HepG2 (cell line): ENCODE results near the gene IQGAP2. TPM values are rescaled to one million over a fixed set of nuclear protein-coding genes. Genes with fewer than 3 reads are reported as not detected.

ENCODE experiments used
- ATAC-seq: fragments of 200-7000 bp; cut with Tn5 transposase; 3 replicates; pipeline ENCODE4 v1.9.1; 2020; ENCODE audit warnings: mild to moderate bottlenecking, moderate library complexity
- BruUV-seq: library from RNA; stranded (reverse); fragments of 400-500 nt; replicated peaks from 2 replicates; lab custom pipeline; 2021; lab: Mats Ljungman, UMichigan
- CTCF ChIA-PET: fragments of 300-600 bp; formaldehyde crosslinking; extraction: SDS; loops from one replicate; lab custom pipeline; 2021; ENCODE audit warnings: low total read pairs, inconsistent platforms, low intra/inter-chr PET ratio; lab: Yijun Ruan, JAX
- POLR2A ChIA-PET: fragments of 350-600 bp; sonication (Branson Sonifier 250); formaldehyde crosslinking; loops from one replicate; lab custom pipeline; 2020; ENCODE audit warnings: antibody characterized with exemption, inconsistent platforms; lab: Yijun Ruan, JAX
- DNase-seq: peaks from one replicate; pipeline ENCODE4 v3.0.0-alpha.2; 2015; ENCODE audit warnings: low spot score
- FAIRE-seq: peaks from 3 replicates; lab custom pipeline; 2011; peaks lifted over from hg19 to GRCh38; lab: Jason Lieb, UNC
- H2AFZ ChIP-seq: one replicate; pipeline ENCODE4 v1.6.1; 2011; ENCODE audit warnings: low read length, inconsistent platforms
- H3K27ac ChIP-seq: fragments of 300-600 bp; 3 replicates; pipeline ENCODE4 v1.8.0; 2011; ENCODE audit warnings: mixed run types, mild to moderate bottlenecking, mixed read lengths, low read length, inconsistent platforms; ENCODE audit not compliant: insufficient read depth; ENCODE audit errors: extremely low read length
- H3K27me3 ChIP-seq, 2 experiments: fragments of 200-600 bp in 1 of 2; 2 replicates in 1 of 2; 3 replicates in 1 of 2; pipeline versions ENCODE4 v1.6.0 to v1.8.0; 2011; ENCODE audit warnings: low read length in 2 of 2, mild to moderate bottlenecking in 2 of 2, moderate library complexity in 2 of 2, inconsistent platforms in 1 of 2; ENCODE audit not compliant: insufficient read depth in 2 of 2, control insufficient read depth in 1 of 2
- H3K36me3 ChIP-seq, 2 experiments: fragments of 200-600 bp in 1 of 2; replicated peaks in 1 of 2; 2 replicates in 1 of 2; 3 replicates in 1 of 2; pipeline versions ENCODE4 v1.5.1 to v1.8.0; 2011; ENCODE audit warnings: low read length in 2 of 2, inconsistent platforms in 1 of 2; ENCODE audit not compliant: insufficient read depth in 2 of 2, control insufficient read depth in 1 of 2
- H3K4me1 ChIP-seq: 2 replicates; pipeline ENCODE4 v1.5.1; 2012; ENCODE audit warnings: low read length, inconsistent platforms; ENCODE audit not compliant: insufficient read depth
- H3K4me2 ChIP-seq: 2 replicates; pipeline ENCODE4 v1.6.0; 2011; ENCODE audit warnings: low read depth, low read length, inconsistent platforms
- H3K4me3 ChIP-seq, 3 experiments: fragments of 200-600 bp in 1 of 3; sonication (generic), shearing (Covaris generic) in 1 of 3; replicated peaks in 1 of 3; 2 replicates each; pipeline ENCODE4 v1.5.1; 2011 to 2016; ENCODE audit warnings: low read length in 3 of 3, inconsistent platforms in 2 of 3, low read depth in 2 of 3, mild to moderate bottlenecking in 2 of 3, control low read depth in 1 of 3, mixed read lengths in 1 of 3; ENCODE audit not compliant: insufficient read depth in 1 of 3
- H3K79me2 ChIP-seq: one replicate; pipeline ENCODE4 v1.6.1; 2011; ENCODE audit warnings: low read length, inconsistent platforms; ENCODE audit not compliant: insufficient read depth
- H3K9ac ChIP-seq: 2 replicates; pipeline ENCODE4 v1.6.0; 2011; ENCODE audit warnings: mild to moderate bottlenecking, low read depth, low read length, inconsistent platforms; ENCODE audit not compliant: insufficient read depth
- H3K9me3 ChIP-seq: 2 replicates; pipeline ENCODE4 v1.5.1; 2012; ENCODE audit warnings: mild to moderate bottlenecking, low read length
- H4K20me1 ChIP-seq: 2 replicates; pipeline ENCODE4 v1.6.0; 2011; ENCODE audit warnings: inconsistent platforms, mild to moderate bottlenecking, low read length, moderate library complexity; ENCODE audit not compliant: insufficient read depth
- KDM4B ChIP-seq: sonication (generic); formaldehyde crosslinking; IDR thresholded peaks from 2 replicates; pipeline ENCODE4 v1.4.0; 2020; ENCODE audit warnings: missing genetic modification reagents
- KLF12 ChIP-seq: sonication (generic); formaldehyde crosslinking; IDR thresholded peaks from 2 replicates; pipeline ENCODE4 v1.4.0; 2020; ENCODE audit warnings: missing genetic modification reagents, borderline replicate concordance
- KLF16 ChIP-seq, 2 experiments: sonication (generic) in 1 of 2; formaldehyde crosslinking in 1 of 2; IDR thresholded peaks; 2 replicates each; pipeline versions ENCODE4 v1.6.1 to v1.8.0; 2016 to 2023; ENCODE audit warnings: missing genetic modification reagents in 2 of 2, missing compliant biosample characterization in 1 of 2
- SCMH1 ChIP-seq: sonication (generic); formaldehyde crosslinking; IDR thresholded peaks from 2 replicates; pipeline ENCODE4 v1.9.0; 2021; ENCODE audit warnings: missing genetic modification reagents, mild to moderate bottlenecking, borderline replicate concordance
- ZFX ChIP-seq: sonication (generic); formaldehyde crosslinking; IDR thresholded peaks from 2 replicates; pipeline ENCODE4 v1.4.0; 2020; ENCODE audit warnings: mild to moderate bottlenecking, low read depth, missing genetic modification reagents, moderate library complexity
- ZNF563 ChIP-seq: sonication (generic); formaldehyde crosslinking; IDR thresholded peaks from 2 replicates; pipeline ENCODE4 v1.8.0; 2022; ENCODE audit warnings: mild to moderate bottlenecking, moderate library complexity, missing genetic modification reagents
- ZNF75D ChIP-seq: sonication (generic); formaldehyde crosslinking; IDR thresholded peaks from 2 replicates; pipeline ENCODE4 v1.8.1; 2023; ENCODE audit warnings: missing genetic modification reagents, mild to moderate bottlenecking, borderline replicate concordance
- ZNF839 ChIP-seq: sonication (generic); formaldehyde crosslinking; IDR thresholded peaks from 2 replicates; pipeline ENCODE4 v1.4.0; 2020; ENCODE audit warnings: missing genetic modification reagents, mild to moderate bottlenecking, borderline replicate concordance
- ZSCAN30 ChIP-seq: sonication (generic); formaldehyde crosslinking; IDR thresholded peaks from 2 replicates; pipeline ENCODE4 v1.5.0; 2020; ENCODE audit warnings: mild to moderate bottlenecking, missing genetic modification reagents
- WGBS: methylation state at CpG from one replicate; pipeline ENCODE4 v1.1.6; 2017; ENCODE audit warnings: low lambda C conversion rate; 5-methylcytosine and 5-hydroxymethylcytosine counted together
- in situ Hi-C: cut with HindIII; loops from 2 replicates; pipeline ENCODE4 v1.10.0; 2017; ENCODE audit warnings: low pct_unique_long_range_greater_than_20kb; ENCODE audit not compliant: extremely low pct_ligation_motif_present
- intact Hi-C: fragments of 100-400 bp; cut with micrococcal nuclease; formaldehyde crosslinking; loops from one replicate; pipeline ENCODE4 v1.10.0; 2022; ENCODE audit not compliant: unreplicated experiment
- polyA plus RNA-seq, 8 experiments: library from polyadenylated mRNA; depleted of rRNA in 3 of 8; stranded (reverse) in 7 of 8; unstranded in 1 of 8; fragments of >200 nt; fragmentation: Illumina TruSeq in 4 of 8; extraction: Trizol in 4 of 8; gene quantifications; 2 replicates each; pipeline versions ENCODE4 v1.2.1 to v1.2.3, GENCODE V29; 2011 to 2016; ENCODE audit warnings: low read depth in 4 of 8, missing spikeins in 1 of 8, mixed read lengths in 1 of 8; ENCODE audit not compliant: insufficient read depth in 1 of 8
- total RNA-seq, 5 experiments: library from RNA; depleted of rRNA; stranded (reverse); fragments of >200 nt; fragmentation: Illumina TruSeq; extraction: Trizol; gene quantifications; 2 replicates each; pipeline ENCODE4 v1.2.3, GENCODE V29; 2016; ENCODE audit warnings: low read depth in 1 of 5
- TF ChIP-seq, protein P1 (sequence below), 2 experiments: fragments of 450-650 bp in 1 of 2; sonication (generic) in 1 of 2; formaldehyde crosslinking; IDR thresholded peaks; 2 replicates each; pipeline versions ENCODE4 v1.5.0 to v1.8.0; 2020 to 2022; ENCODE audit warnings: mild to moderate bottlenecking in 1 of 2, missing genetic modification reagents in 1 of 2
- TF ChIP-seq, protein P2 (sequence below): IDR thresholded peaks from 2 replicates; pipeline ENCODE4 v1.6.1; 2016; ENCODE audit warnings: low read depth, borderline replicate concordance
- TF ChIP-seq, protein P3 (sequence below): sonication (generic); formaldehyde crosslinking; IDR thresholded peaks from 2 replicates; pipeline ENCODE4 v1.4.0; 2020; ENCODE audit warnings: missing genetic modification reagents

IQGAP2 gene
- total and polyA plus RNA-seq, 2 of the 13 experiments (the other 11 are each of a cell fraction or from before 2014, with no cell fraction given) = 35.2 to 83.3 TPM

DNA sequence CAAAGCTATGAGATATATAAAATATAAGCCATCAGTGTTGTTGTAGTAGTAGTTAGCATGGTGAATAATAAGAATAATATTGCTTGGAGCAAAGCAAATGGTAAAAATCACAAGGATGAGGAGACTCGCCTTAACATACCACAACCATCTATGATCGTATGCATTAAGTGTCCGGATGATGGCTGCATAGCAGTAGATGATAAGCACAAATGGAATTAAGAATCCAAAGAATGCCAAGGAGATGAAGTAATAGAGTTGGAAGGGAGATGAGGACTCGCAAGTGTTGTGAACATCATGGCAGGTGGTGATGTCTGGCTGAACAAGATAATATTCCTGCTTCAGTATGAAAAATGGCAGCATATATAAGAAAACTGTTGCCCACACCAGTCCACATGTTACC, 214.6 kb downstream of the IQGAP2 start:
- intact Hi-C loops (no loop called here), in situ Hi-C loops (no loop called here)
- no peaks in the 10 kb centered on the region for H3K4me1 ChIP-seq
- H3K9ac ChIP-seq = no peak overlapping the region
- DNase-seq (no peak), ATAC-seq (no peak), FAIRE-seq (no peak)
- 99% methylated on average over 4 of the region's 4 CpGs for WGBS
- H3K4me2 ChIP-seq = no peak overlapping the region
- no peaks in the 10 kb centered on the region for H4K20me1 ChIP-seq
- TF ChIP-seq, protein P1, sequence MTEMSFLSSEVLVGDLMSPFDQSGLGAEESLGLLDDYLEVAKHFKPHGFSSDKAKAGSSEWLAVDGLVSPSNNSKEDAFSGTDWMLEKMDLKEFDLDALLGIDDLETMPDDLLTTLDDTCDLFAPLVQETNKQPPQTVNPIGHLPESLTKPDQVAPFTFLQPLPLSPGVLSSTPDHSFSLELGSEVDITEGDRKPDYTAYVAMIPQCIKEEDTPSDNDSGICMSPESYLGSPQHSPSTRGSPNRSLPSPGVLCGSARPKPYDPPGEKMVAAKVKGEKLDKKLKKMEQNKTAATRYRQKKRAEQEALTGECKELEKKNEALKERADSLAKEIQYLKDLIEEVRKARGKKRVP (CRISPR knock-in tag; IDR thresholded peaks at IDR 0.05) = no peak
- H3K27me3 ChIP-seq = no peaks in the 10 kb centered on the region
- H3K27ac ChIP-seq = no peak overlapping the region
- POLR2A ChIA-PET = no interaction called here
- H3K79me2 ChIP-seq = no peaks in the 10 kb centered on the region
- BruUV-seq = no TSS peak
- CTCF ChIA-PET = no interaction called here
- H2AFZ ChIP-seq = no peak overlapping the region
- H3K36me3 ChIP-seq = peaks cover 2 to 17% of the 10 kb centered on the region in 2 experiments; a peak in 4 of 5 replicates
- no peaks in the 10 kb centered on the region for H3K9me3 ChIP-seq
- H3K4me3 ChIP-seq = no peak overlapping the region

DNA sequence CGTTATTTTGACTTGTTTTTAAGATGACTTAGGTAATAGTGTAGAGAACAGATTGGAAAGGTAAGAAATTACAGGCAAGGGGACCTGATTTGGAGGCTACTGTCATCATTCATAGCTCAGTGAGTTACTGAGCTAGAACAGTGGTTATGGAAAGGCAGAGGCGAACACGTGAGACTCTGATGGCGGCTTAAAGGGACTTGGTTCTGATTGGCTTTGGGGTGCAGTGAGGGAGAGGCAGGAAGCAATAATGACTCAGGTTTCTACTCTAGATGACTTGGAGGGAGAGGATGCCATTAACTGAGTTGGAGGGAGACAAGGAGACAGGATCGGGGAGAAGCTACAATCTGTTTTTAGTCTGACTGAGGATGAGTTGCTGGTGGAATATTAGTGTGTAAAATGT, 217.1 kb downstream of the IQGAP2 start:
- H3K79me2 ChIP-seq = no peaks in the 10 kb centered on the region
- DNase-seq (no peak), FAIRE-seq (no peak), ATAC-seq (no peak)
- POLR2A ChIA-PET = no interaction called here
- no peak overlapping the region for H3K4me3 ChIP-seq
- BruUV-seq = no TSS peak
- H3K9ac ChIP-seq = no peak overlapping the region
- CTCF ChIA-PET = no interaction called here
- intact Hi-C loops (no loop called here), in situ Hi-C loops (no loop called here)
- no peaks in the 10 kb centered on the region for H4K20me1 ChIP-seq
- no peak overlapping the region for H3K27ac ChIP-seq
- no peaks in the 10 kb centered on the region for H3K27me3 ChIP-seq
- H3K4me2 ChIP-seq = no peak overlapping the region
- no peaks in the 10 kb centered on the region for H3K9me3 ChIP-seq
- H3K36me3 ChIP-seq = peaks cover 1 to 8% of the 10 kb centered on the region in 2 experiments; a peak in 2 of 5 replicates
- no peak overlapping the region for H2AFZ ChIP-seq
- no peaks in the 10 kb centered on the region for H3K4me1 ChIP-seq
- 98% methylated on average over 5 of the region's 5 CpGs for WGBS
- TF ChIP-seq SCMH1 = no peak
- no peak for TF ChIP-seq KDM4B (CRISPR knock-in tag)
- no peak for TF ChIP-seq ZNF75D (CRISPR knock-in tag)
- TF ChIP-seq ZNF563 (CRISPR knock-in tag) = no peak
- no peak for TF ChIP-seq KLF16 (CRISPR knock-in tag; IDR thresholded peaks at IDR 0.05)
- no peak for TF ChIP-seq ZSCAN30 (CRISPR knock-in tag)
- no peak for TF ChIP-seq ZFX
- TF ChIP-seq KLF12 (CRISPR knock-in tag) = no peak
- no peak for TF ChIP-seq ZNF839 (CRISPR knock-in tag)
- TF ChIP-seq, protein P2, sequence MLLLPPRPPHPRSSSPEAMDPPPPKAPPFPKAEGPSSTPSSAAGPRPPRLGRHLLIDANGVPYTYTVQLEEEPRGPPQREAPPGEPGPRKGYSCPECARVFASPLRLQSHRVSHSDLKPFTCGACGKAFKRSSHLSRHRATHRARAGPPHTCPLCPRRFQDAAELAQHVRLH (CRISPR knock-in tag) = no peak
- TF ChIP-seq, protein P3, sequence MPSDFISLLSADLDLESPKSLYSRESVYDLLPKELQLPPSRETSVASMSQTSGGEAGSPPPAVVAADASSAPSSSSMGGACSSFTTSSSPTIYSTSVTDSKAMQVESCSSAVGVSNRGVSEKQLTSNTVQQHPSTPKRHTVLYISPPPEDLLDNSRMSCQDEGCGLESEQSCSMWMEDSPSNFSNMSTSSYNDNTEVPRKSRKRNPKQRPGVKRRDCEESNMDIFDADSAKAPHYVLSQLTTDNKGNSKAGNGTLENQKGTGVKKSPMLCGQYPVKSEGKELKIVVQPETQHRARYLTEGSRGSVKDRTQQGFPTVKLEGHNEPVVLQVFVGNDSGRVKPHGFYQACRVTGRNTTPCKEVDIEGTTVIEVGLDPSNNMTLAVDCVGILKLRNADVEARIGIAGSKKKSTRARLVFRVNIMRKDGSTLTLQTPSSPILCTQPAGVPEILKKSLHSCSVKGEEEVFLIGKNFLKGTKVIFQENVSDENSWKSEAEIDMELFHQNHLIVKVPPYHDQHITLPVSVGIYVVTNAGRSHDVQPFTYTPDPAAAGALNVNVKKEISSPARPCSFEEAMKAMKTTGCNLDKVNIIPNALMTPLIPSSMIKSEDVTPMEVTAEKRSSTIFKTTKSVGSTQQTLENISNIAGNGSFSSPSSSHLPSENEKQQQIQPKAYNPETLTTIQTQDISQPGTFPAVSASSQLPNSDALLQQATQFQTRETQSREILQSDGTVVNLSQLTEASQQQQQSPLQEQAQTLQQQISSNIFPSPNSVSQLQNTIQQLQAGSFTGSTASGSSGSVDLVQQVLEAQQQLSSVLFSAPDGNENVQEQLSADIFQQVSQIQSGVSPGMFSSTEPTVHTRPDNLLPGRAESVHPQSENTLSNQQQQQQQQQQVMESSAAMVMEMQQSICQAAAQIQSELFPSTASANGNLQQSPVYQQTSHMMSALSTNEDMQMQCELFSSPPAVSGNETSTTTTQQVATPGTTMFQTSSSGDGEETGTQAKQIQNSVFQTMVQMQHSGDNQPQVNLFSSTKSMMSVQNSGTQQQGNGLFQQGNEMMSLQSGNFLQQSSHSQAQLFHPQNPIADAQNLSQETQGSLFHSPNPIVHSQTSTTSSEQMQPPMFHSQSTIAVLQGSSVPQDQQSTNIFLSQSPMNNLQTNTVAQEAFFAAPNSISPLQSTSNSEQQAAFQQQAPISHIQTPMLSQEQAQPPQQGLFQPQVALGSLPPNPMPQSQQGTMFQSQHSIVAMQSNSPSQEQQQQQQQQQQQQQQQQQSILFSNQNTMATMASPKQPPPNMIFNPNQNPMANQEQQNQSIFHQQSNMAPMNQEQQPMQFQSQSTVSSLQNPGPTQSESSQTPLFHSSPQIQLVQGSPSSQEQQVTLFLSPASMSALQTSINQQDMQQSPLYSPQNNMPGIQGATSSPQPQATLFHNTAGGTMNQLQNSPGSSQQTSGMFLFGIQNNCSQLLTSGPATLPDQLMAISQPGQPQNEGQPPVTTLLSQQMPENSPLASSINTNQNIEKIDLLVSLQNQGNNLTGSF (CRISPR knock-in tag) = no peak
